Activated CD4-positive, alpha-beta memory T cell treated with anti-CD3 and anti-CD28 coated beads, Interleukin-2, amount 10 ng/mL, durations not matched to agents 7 days and 5 days (primary cell): Measurements from ENCODE around the gene TENM3. TPM values are rescaled to one million over a fixed set of nuclear protein-coding genes. Genes with fewer than 3 reads are reported as not detected.
"Not testable (repeated sequence)": the region's sequence is repeated elsewhere in the genome, so short reads cannot be mapped to it uniquely, and the experiment has no call there.

Experiments
- CTCF ChIA-PET: fragments of 350-600 bp; sonication (Branson Sonifier 250); formaldehyde crosslinking; loops from one replicate; lab custom pipeline; 2021; ENCODE audit warnings: antibody characterized with exemption, inconsistent platforms; lab: Charles Lee
- POLR2A ChIA-PET: fragments of 350-600 bp; sonication (Branson Sonifier 250); formaldehyde crosslinking; loops from one replicate; lab custom pipeline; 2021; ENCODE audit warnings: antibody characterized with exemption; lab: Charles Lee
- DNase-seq: peaks from one replicate; pipeline ENCODE4 v3.0.0-alpha.2; 2020
- H3K27ac Mint-ChIP-seq: one replicate; pipeline ENCODE4 v1.8.0; 2021; ENCODE audit warnings: mild to moderate bottlenecking, mixed read lengths
- H3K27me3 Mint-ChIP-seq: one replicate; pipeline ENCODE4 v1.8.0; 2021; ENCODE audit warnings: mixed read lengths
- H3K36me3 Mint-ChIP-seq: one replicate; pipeline ENCODE4 v1.8.0; 2021; ENCODE audit warnings: low read depth, mixed read lengths
- H3K4me1 Mint-ChIP-seq: one replicate; pipeline ENCODE4 v1.8.0; 2021; ENCODE audit warnings: mixed read lengths
- H3K4me3 Mint-ChIP-seq: one replicate; pipeline ENCODE4 v1.8.0; 2021; ENCODE audit warnings: mild to moderate bottlenecking, mixed read lengths
- H3K9me3 Mint-ChIP-seq: one replicate; pipeline ENCODE4 v1.8.0; 2021; ENCODE audit warnings: mixed read lengths
- total RNA-seq, 2 experiments: library from RNA; stranded (reverse); gene quantifications; one replicate each; pipeline ENCODE4 v1.2.3, GENCODE V29; 2021

Gene TENM3
- total RNA-seq, 2 experiments from 2014 or later: not detected

GRCh38 chr4:182346675-182347375 lies 103.6 kb downstream of the TENM3 start:
- no peak overlapping the region for H3K4me3 Mint-ChIP-seq
- H3K27ac Mint-ChIP-seq: no peak overlapping the region
- H3K27me3 Mint-ChIP-seq: no peaks in the 10 kb centered on the region
- H3K36me3 Mint-ChIP-seq: no peaks in the 10 kb centered on the region
- DNase-seq: no peak
- CTCF ChIA-PET: no interaction called here
- no peaks in the 10 kb centered on the region for H3K9me3 Mint-ChIP-seq
- H3K4me1 Mint-ChIP-seq: no peaks in the 10 kb centered on the region
- POLR2A ChIA-PET: no interaction called here

- no peak overlapping the region for H3K4me3 Mint-ChIP-seq
- DNase-seq: no peak
Measured at GRCh38 chr4:182348779-182349326, 105.7 kb downstream of the TENM3 start.

GRCh38 chr4:182350041-182350440 lies 106.8 kb downstream of the TENM3 start:
- no peaks in the 10 kb centered on the region for H3K36me3 Mint-ChIP-seq
- H3K4me3 Mint-ChIP-seq: no peak overlapping the region
- no peak overlapping the region for H3K27ac Mint-ChIP-seq
- H3K4me1 Mint-ChIP-seq: no peaks in the 10 kb centered on the region
- DNase-seq: no peak
- CTCF ChIA-PET: no interaction called here
- no peaks in the 10 kb centered on the region for H3K27me3 Mint-ChIP-seq
- POLR2A ChIA-PET: no interaction called here
- no peaks in the 10 kb centered on the region for H3K9me3 Mint-ChIP-seq

More at GRCh38 chr4:182348779-182349326, 105.7 kb downstream of the TENM3 start:
- Mint-ChIP-seq H3K9me3 (no peaks in the 10 kb centered on the region), H3K27ac (no peak overlapping the region), H3K36me3 (no peaks in the 10 kb centered on the region), H3K27me3 (no peaks in the 10 kb centered on the region), H3K4me1 (no peaks in the 10 kb centered on the region)
- CTCF ChIA-PET: no interaction called here
- POLR2A ChIA-PET: no interaction called here

- ChIA-PET CTCF (no interaction called here), POLR2A (no interaction called here)
- DNase-seq: no peak
- no peaks in the 10 kb centered on the region for H3K36me3 Mint-ChIP-seq
- peaks cover 2% of the 10 kb centered on the region for H3K9me3 Mint-ChIP-seq
- H3K4me1 Mint-ChIP-seq: no peaks in the 10 kb centered on the region
- no peak overlapping the region for H3K4me3 Mint-ChIP-seq
- no peaks in the 10 kb centered on the region for H3K27me3 Mint-ChIP-seq
- H3K27ac Mint-ChIP-seq: no peak overlapping the region
Measured at GRCh38 chr4:182351485-182351884, 108.3 kb downstream of the TENM3 start.

- no peak for DNase-seq
- Mint-ChIP-seq H3K36me3 (no peaks in the 10 kb centered on the region), H3K27ac (no peak overlapping the region), H3K9me3 (peaks cover 2% of the 10 kb centered on the region), H3K4me3 (no peak overlapping the region), H3K4me1 (no peaks in the 10 kb centered on the region), H3K27me3 (no peaks in the 10 kb centered on the region)
- ChIA-PET CTCF (no interaction called here), POLR2A (no interaction called here)
Measured at GRCh38 chr4:182354106-182354505, 110.9 kb downstream of the TENM3 start.

- H3K27me3 Mint-ChIP-seq: no peaks in the 10 kb centered on the region
Measured at GRCh38 chr4:182354867-182355266, 111.7 kb downstream of the TENM3 start.

GRCh38 chr4:182367153-182367552 lies 124.0 kb downstream of the TENM3 start:
- Mint-ChIP-seq H3K4me3 (no peak overlapping the region), H3K36me3 (no peaks in the 10 kb centered on the region), H3K4me1 (no peaks in the 10 kb centered on the region), H3K27ac (no peak overlapping the region), H3K9me3 (peaks cover 3% of the 10 kb centered on the region), H3K27me3 (no peaks in the 10 kb centered on the region)
- POLR2A ChIA-PET: no interaction called here
- CTCF ChIA-PET: no interaction called here
- no peak for DNase-seq

More at GRCh38 chr4:182354867-182355266, 111.7 kb downstream of the TENM3 start:
- CTCF ChIA-PET: no interaction called here
- no peaks in the 10 kb centered on the region for H3K4me1 Mint-ChIP-seq
- H3K36me3 Mint-ChIP-seq: no peaks in the 10 kb centered on the region
- no peak for DNase-seq
- no peak overlapping the region for H3K27ac Mint-ChIP-seq
- peaks cover 2% of the 10 kb centered on the region for H3K9me3 Mint-ChIP-seq
- POLR2A ChIA-PET: no interaction called here
- no peak overlapping the region for H3K4me3 Mint-ChIP-seq

GRCh38 chr4:182369211-182369610 lies 126.0 kb downstream of the TENM3 start:
- H3K4me1 Mint-ChIP-seq: no peaks in the 10 kb centered on the region
- no peaks in the 10 kb centered on the region for H3K27me3 Mint-ChIP-seq
- no peaks in the 10 kb centered on the region for H3K9me3 Mint-ChIP-seq
- H3K4me3 Mint-ChIP-seq: no peak overlapping the region
- H3K27ac Mint-ChIP-seq: no peak overlapping the region
- ChIA-PET POLR2A (no interaction called here), CTCF (no interaction called here)
- H3K36me3 Mint-ChIP-seq: no peaks in the 10 kb centered on the region
- no peak for DNase-seq

GRCh38 chr4:182370491-182370890 lies 127.3 kb downstream of the TENM3 start:
- POLR2A ChIA-PET: no interaction called here
- no peaks in the 10 kb centered on the region for H3K27me3 Mint-ChIP-seq
- CTCF ChIA-PET: no interaction called here
- H3K4me3 Mint-ChIP-seq: no peak overlapping the region
- H3K4me1 Mint-ChIP-seq: no peaks in the 10 kb centered on the region
- no peak overlapping the region for H3K27ac Mint-ChIP-seq
- no peak for DNase-seq
- H3K9me3 Mint-ChIP-seq: no peaks in the 10 kb centered on the region
- H3K36me3 Mint-ChIP-seq: no peaks in the 10 kb centered on the region

- Mint-ChIP-seq H3K27me3 (no peaks in the 10 kb centered on the region), H3K4me1 (no peaks in the 10 kb centered on the region), H3K27ac (no peak overlapping the region), H3K36me3 (no peaks in the 10 kb centered on the region), H3K4me3 (no peak overlapping the region), H3K9me3 (no peaks in the 10 kb centered on the region)
- no peak for DNase-seq
- CTCF ChIA-PET: no interaction called here
- POLR2A ChIA-PET: no interaction called here
Measured at GRCh38 chr4:182380771-182381181, 137.6 kb downstream of the TENM3 start.

- Mint-ChIP-seq H3K4me3 (no peak overlapping the region), H3K4me1 (no peaks in the 10 kb centered on the region), H3K27ac (no peak overlapping the region), H3K27me3 (no peaks in the 10 kb centered on the region), H3K36me3 (no peaks in the 10 kb centered on the region), H3K9me3 (peaks cover 2% of the 10 kb centered on the region)
- no peak for DNase-seq
- ChIA-PET POLR2A (no interaction called here), CTCF (no interaction called here)
Measured at GRCh38 chr4:182382941-182383340, 139.7 kb downstream of the TENM3 start.

- no peaks in the 10 kb centered on the region for H3K27me3 Mint-ChIP-seq
- no peak for DNase-seq
- POLR2A ChIA-PET: no interaction called here
- H3K4me1 Mint-ChIP-seq: no peaks in the 10 kb centered on the region
- H3K4me3 Mint-ChIP-seq: no peak overlapping the region
- H3K36me3 Mint-ChIP-seq: no peaks in the 10 kb centered on the region
- H3K27ac Mint-ChIP-seq: no peak overlapping the region
- H3K9me3 Mint-ChIP-seq: peaks cover 2% of the 10 kb centered on the region
- CTCF ChIA-PET: no interaction called here
Measured at GRCh38 chr4:182384631-182385091, 141.5 kb downstream of the TENM3 start.

GRCh38 chr4:182385897-182386296 lies 142.7 kb downstream of the TENM3 start:
- no peaks in the 10 kb centered on the region for H3K4me1 Mint-ChIP-seq
- H3K4me3 Mint-ChIP-seq: no peak overlapping the region
- no peaks in the 10 kb centered on the region for H3K27me3 Mint-ChIP-seq
- POLR2A ChIA-PET: no interaction called here
- no peaks in the 10 kb centered on the region for H3K36me3 Mint-ChIP-seq
- H3K9me3 Mint-ChIP-seq: peaks cover 2% of the 10 kb centered on the region
- no peak overlapping the region for H3K27ac Mint-ChIP-seq
- DNase-seq: no peak
- CTCF ChIA-PET: no interaction called here

GRCh38 chr4:182386576-182386975 lies 143.4 kb downstream of the TENM3 start:
- H3K4me3 Mint-ChIP-seq, POLR2A ChIA-PET, H3K27me3 Mint-ChIP-seq, H3K27ac Mint-ChIP-seq, H3K9me3 Mint-ChIP-seq, CTCF ChIA-PET, H3K4me1 Mint-ChIP-seq, H3K36me3 Mint-ChIP-seq, DNase-seq: not testable (repeated sequence)
